Colonic mucosa (tissue), 4 donors: ENCODE measurements around the gene CLTCL1. TPM values are rescaled to one million over a fixed set of nuclear protein-coding genes. Genes with fewer than 3 reads are reported as not detected.

Experiments used
- DNase-seq: peaks from one replicate; pipeline ENCODE4 v3.0.0-alpha.2; 2020
- H3K27ac ChIP-seq: fragments of 200-600 bp; one replicate; pipeline ENCODE4 v1.8.0; 2021
- H3K27me3 ChIP-seq: fragments of 200-600 bp; one replicate; pipeline ENCODE4 v1.8.0; 2021
- H3K36me3 ChIP-seq: fragments of 200-600 bp; one replicate; pipeline ENCODE4 v1.8.0; 2021
- H3K4me1 ChIP-seq: fragments of 200-600 bp; one replicate; pipeline ENCODE4 v1.8.0; 2021; ENCODE audit warnings: mild to moderate bottlenecking
- H3K4me3 ChIP-seq: fragments of 200-600 bp; one replicate; pipeline ENCODE4 v1.8.0; 2021
- H3K9ac ChIP-seq, 2 donors: one replicate each; pipeline ENCODE4 v1.7.0; 2013; ENCODE audit warnings: control low read depth in 2 of 2, low read depth in 2 of 2, low read length in 2 of 2
- H3K9me3 ChIP-seq: fragments of 200-600 bp; one replicate; pipeline ENCODE4 v1.8.0; 2021
- CTCF ChIP-seq: fragments of 200-600 bp; IDR thresholded peaks from one replicate; pipeline ENCODE4 v1.8.0; 2022; ENCODE audit warnings: antibody characterized with exemption, mild to moderate bottlenecking
- intact Hi-C: fragments of 100-400 bp; cut with DNase I; formaldehyde crosslinking; loops from one replicate; pipeline ENCODE4 v1.14.1; 2022
- total RNA-seq, 2 donors: library from RNA; stranded (reverse); fragmentation: NEBNext Ultra II Directional in 1 of 2; extraction: Animal tissue kit (Norgen Biotek cat#: 25700) in 1 of 2; gene quantifications; one replicate each; pipeline ENCODE4 v1.2.1, GENCODE V29; 2021
- donor health status: healthy.
- donor health status: DM: no; HTN: no; CAD: no.
- donor health status: DM: no; HTN: no; CAD: no.

CLTCL1 gene
- total RNA-seq, 2 donors from 2014 or later = 3.4 to 3.5 TPM

GRCh38 chr22:19295733-19296132 lies 4.2 kb upstream of the CLTCL1 start:
- DNase-seq = no peak
- H3K4me3 ChIP-seq = no peak overlapping the region
- no peak overlapping the region for H3K27ac ChIP-seq
- no peaks in the 10 kb centered on the region for H3K27me3 ChIP-seq
- no peaks in the 10 kb centered on the region for H3K4me1 ChIP-seq
- intact Hi-C loops = loop anchor here (10.0 kb wide), 1 partner anchor 111 kb away; no protein-coding TSS in a partner anchor
- no peaks in the 10 kb centered on the region for H3K36me3 ChIP-seq
- no peak overlapping the region for H3K9ac ChIP-seq
- H3K9me3 ChIP-seq = no peaks in the 10 kb centered on the region
- no peak for TF ChIP-seq CTCF

- H3K9me3 ChIP-seq = no peaks in the 10 kb centered on the region
- H3K27me3 ChIP-seq = no peaks in the 10 kb centered on the region
- H3K27ac ChIP-seq = peak overlapping the region; percentile 16
- peak overlapping the region; percentile 68 to 83 for H3K9ac ChIP-seq
- peak overlapping the region; percentile 96 for H3K4me3 ChIP-seq
- intact Hi-C loops = loop anchor here (10.0 kb wide), 1 partner anchor 108 kb away; no protein-coding TSS in a partner anchor
- DNase-seq = peak; percentile 28
- H3K36me3 ChIP-seq = no peaks in the 10 kb centered on the region
- H3K4me1 ChIP-seq = no peaks in the 10 kb centered on the region
- TF ChIP-seq CTCF = no peak
Observed at GRCh38 chr22:19292458-19293230, 1.1 kb upstream of the CLTCL1 start.

DNA sequence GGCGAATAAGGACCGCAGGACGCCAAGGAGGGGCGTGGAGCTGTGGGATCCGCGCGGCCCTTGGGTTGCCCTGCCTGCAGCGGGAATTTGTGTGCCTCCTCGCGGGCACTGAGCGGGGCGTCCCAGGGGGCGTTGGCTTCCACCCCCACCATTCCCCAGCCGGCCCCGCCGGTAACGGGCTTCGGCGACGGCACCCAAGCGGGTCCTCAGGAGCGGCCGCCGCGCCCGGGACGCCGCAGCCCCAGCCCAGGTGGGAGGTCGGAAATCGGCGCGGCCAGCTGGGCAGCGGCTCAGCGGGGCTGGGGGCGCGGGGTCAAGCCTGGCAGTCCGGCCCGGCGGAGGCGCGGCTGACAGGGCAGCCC lies 320 bp downstream of the CLTCL1 start:
- no peak overlapping the region for H3K27ac ChIP-seq
- H3K4me3 ChIP-seq = peak overlapping the region; percentile 96
- no peaks in the 10 kb centered on the region for H3K36me3 ChIP-seq
- peak; percentile 28 for DNase-seq
- H3K9ac ChIP-seq = peak overlapping the region; percentile 43 to 90
- no peaks in the 10 kb centered on the region for H3K27me3 ChIP-seq
- no peaks in the 10 kb centered on the region for H3K9me3 ChIP-seq
- TF ChIP-seq CTCF = no peak
- intact Hi-C loops = loop anchor here (10.0 kb wide), 1 partner anchor 106 kb away; no protein-coding TSS in a partner anchor
- no peaks in the 10 kb centered on the region for H3K4me1 ChIP-seq

DNA sequence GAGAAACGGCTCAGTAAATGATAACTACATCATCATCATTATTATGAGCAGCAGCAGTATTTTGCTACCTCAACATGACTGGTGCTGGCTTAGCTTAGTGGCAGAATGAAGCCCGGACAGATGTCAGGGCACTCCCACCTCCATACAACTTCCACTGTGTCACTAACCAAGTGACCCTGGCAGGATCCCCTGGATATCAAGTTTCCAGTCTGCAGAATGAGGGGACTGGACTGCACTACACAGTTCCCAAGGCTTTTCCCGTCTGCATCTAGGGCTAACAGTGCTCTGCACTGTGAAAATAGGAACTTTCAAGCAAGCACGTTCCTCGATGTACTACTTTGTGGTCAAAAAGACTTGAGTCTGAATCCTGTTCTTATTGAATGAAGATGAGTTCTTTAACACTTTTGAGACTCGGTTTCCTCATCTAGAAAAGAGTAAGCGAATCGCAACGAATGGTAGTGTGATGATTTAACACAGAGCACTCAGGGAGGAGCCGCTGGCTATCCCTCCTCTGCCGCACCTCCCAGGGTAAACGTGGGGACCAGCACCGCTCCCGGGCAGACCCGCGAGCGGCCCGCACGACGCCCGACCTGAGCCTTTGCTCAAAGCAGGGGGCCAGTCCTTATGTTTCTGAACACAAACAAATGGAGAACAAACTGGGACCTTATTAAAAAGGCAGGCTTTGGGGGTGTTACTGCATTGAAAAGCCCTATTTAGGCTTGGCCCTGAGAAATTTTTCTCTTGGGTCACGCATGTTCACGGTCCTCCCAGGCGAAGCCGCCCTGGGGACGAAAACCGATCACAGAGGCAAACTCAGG lies 910 bp downstream of the CLTCL1 start:
- peak overlapping the region; percentile 43 to 90 for H3K9ac ChIP-seq
- H3K36me3 ChIP-seq = no peaks in the 10 kb centered on the region
- H3K27me3 ChIP-seq = no peaks in the 10 kb centered on the region
- no peaks in the 10 kb centered on the region for H3K9me3 ChIP-seq
- no peaks in the 10 kb centered on the region for H3K4me1 ChIP-seq
- no peak for DNase-seq
- TF ChIP-seq CTCF = no peak
- H3K27ac ChIP-seq = no peak overlapping the region
- intact Hi-C loops = loop anchor here (10.0 kb wide), 1 partner anchor 106 kb away; no protein-coding TSS in a partner anchor
- H3K4me3 ChIP-seq = peak overlapping the region; percentile 96

DNA sequence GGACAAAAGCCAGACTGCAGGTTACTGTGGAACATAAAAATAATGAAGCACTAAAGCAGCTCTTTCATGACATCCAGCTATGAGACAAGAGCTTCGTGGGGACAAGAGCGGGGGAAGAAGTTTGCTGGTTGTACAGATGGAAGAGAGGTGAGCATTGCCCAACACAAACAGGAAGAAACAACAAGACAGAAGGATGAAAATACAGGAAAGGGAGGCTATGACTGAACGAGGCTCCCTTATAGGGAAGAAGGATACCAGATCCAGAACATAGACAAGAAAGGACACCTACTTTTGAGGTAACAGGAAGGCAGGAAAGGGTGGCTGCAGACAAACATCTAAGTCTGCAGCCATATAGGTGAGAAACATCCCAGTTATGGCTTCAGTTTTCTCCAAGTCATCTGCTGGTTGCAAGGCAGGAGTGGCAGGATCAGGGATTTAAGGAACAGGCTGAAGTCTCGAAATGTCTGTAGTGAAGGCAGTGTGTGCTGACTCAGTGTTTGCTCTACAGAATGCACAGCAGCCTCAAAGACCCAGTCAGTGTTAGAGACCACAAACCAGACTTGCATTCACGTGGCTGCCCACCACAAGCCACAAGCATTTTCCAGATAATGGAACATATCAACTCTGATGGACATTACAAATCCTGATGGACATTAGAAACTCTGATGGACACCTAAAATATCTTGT lies 1.9 kb downstream of the CLTCL1 start:
- TF ChIP-seq CTCF = no peak
- intact Hi-C loops = loop anchor here (10.0 kb wide), 1 partner anchor 105 kb away; no protein-coding TSS in a partner anchor
- Histone ChIP-seq H3K9me3 (no peaks in the 10 kb centered on the region), H3K27ac (no peak overlapping the region), H3K4me1 (no peaks in the 10 kb centered on the region), H3K27me3 (no peaks in the 10 kb centered on the region), H3K4me3 (no peak overlapping the region), H3K9ac (no peak overlapping the region), H3K36me3 (no peaks in the 10 kb centered on the region)
- DNase-seq = no peak
